Aortic smooth muscle cell (primary cell): ENCODE results near the gene TLCD4. TPM values are rescaled to one million over a fixed set of nuclear protein-coding genes. Genes with fewer than 3 reads are reported as not detected.

Source experiments
- total RNA-seq: library from RNA; depleted of rRNA; stranded (reverse); fragments of >200 nt; gene quantifications from 2 replicates; pipeline ENCODE4 v1.2.3, GENCODE V29; 2014

Gene TLCD4
- total RNA-seq: 0.79 and 0.99 TPM in 2 replicates

GRCh38 chr1:95117207-95118066 lies at the start of gene TLCD4:
TLCD4 (plus strand) TSS chr1:95117355; CDS start chr1:95143902, 26,547 bp downstream.

DNA sequence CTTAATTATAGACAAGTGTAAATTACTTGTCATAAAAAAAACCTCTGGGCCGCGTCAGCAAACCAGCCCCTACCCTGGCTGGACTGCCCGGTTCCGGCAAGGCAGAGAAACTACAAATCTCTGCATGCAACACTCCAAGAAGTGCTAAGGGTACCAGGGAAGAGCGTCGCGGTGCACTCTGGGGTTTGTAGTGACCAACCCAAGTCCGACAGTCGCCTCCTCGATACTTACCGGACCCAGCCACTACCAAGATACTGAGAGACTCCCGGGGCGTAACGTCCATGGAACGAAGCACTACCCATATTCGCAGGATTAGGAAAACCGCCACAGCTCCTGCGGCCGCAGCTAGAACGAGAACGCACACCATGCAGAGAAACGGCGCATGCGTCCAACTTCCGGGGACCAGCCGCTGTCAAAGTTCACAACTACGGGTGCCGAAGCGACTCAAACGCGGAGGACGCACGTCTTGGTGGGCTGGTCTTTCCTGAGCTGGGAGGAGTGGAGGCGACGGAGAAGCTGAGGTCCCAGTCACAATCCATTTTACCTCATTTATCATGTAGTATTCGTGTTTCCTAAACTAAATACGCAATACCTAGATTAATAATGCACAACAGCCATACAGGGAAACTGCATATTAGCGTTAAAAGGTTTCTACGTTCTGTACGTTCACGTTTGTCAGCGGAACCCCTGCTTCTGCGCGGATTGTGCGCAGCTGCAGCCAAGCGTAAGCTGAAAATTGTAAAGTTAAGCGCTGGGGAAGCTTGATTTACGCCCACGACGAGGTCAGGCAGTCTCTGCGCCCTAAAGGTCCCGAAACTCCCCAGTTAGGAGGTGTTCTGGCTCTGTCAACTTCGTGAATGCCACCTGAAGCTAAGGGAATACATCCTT lies 44.4 kb upstream of the TLCD4 start, which contains the start of gene ALG14:
Gene ALG14, minus strand, starts transcription at position 420 of the 888 bp plus-strand sequence. Its CDS starts 53 bp downstream, at position 367.

Other genes with a start within 250 kb of the TLCD4 start
- gene CNN3, start 190.2 kb upstream of the TLCD4 start, total RNA-seq: 427 and 622 TPM in 2 replicates
- 4.3 and 4.5 TPM in 2 replicates for gene ALG14, start 44.4 kb upstream of the TLCD4 start, total RNA-seq
- 9.9 and 12.1 TPM in 2 replicates for gene RWDD3, start 116.9 kb downstream of the TLCD4 start, total RNA-seq